CD4-positive, alpha-beta T cell treated with Interferon alpha-2 for 1 hour (primary cell): Measurements from ENCODE around the gene SF3A1.
A peak's percentile ranks its signal among the peaks of the same experiment; 100 is the strongest.

Experiments used
- DNase-seq, 2 donors: peaks; one replicate each; pipeline ENCODE4 v3.0.0-alpha.2; 2020 to 2022

SF3A1 gene

DNA sequence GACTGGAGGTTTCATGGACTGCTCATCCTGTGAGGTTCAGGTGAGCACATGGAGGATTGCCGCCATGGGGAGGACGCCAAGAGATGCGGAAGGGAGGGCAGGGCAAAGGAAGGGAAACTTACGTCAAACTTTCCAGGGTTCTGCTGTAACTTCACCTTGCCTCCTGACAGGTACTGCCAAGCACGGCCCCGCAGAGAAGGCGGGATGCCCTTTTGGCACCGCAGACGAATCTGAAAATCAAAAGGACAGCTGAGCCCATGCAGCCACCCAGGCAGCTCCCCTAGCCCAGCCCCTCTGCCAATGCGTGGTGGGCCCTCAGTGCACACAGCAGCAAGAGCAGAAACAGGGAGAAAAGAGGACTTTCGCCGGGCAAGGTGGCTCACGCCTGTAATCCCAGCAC is 57.4 kb downstream of the SF3A1 start:
- no peak for DNase-seq

DNA sequence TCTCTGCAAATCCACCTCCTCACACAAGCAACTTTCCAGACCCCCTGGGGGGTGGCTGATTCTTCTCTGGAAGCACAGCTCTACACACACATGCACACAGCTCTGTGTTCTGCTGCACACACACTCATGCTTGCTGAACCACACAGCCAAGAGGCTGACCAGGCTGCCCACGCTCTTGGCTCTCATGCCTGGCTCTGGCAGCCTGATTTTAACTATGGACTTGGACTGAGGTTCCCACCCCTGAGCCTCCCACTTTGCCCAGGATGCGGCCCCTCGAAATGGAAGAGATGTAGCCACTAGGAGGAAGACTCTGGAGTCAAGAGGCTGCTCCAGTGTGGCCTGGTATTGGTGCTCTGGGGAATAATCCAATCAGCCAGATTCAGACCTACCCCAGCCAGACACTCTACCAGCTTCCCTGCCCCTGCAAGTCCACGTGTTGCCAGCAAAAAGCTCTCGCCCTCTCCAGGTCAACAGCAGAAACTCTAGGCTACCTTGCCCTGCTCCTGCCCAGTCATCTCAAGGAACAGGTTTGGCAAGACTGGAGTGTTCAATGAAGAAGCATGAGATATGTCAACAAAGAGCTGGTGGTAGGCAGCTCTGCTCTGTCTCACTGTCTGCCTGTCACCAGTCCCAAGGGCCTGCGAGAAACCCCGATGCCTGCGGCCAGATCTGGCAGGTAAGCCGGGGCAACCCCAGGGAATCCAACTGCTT is 58.5 kb downstream of the SF3A1 start:
- DNase-seq = no peak

DNA sequence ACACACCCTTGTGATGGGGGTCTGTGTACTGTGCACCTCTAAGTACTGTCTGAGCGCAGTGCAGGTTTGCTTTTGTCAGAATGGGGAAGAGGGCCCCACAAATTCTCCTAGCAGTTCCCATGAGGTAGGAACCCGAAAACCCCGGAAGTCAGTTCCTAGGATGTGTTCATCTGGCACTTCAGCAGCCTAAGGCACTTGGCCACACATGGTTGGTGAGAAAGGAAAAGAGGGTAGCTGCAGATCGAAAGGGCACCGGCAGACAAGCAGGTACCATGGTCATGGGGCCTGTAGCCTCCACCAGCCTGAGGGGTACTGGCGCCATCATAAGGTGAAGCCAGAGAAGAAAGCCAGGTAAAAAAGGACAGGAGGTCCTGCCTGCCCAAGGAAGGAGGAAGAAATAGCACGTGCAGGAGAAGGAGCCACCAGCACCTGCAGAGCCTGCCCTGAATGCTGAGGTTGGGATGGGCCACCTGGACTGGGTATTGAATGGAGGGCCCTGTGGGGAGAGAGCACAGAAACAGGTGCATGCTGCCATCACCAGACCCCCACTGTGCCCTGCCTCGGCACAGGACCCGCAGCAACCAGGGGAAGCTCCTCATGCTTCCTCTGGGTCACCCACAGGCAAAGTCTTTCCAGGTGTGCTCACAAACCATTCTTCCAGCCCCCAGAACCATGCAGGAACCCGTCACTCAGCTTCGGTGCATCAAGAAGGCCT is 59.3 kb downstream of the SF3A1 start:
- DNase-seq = no peak

GRCh38 chr22:30296833-30297232 is 59.9 kb downstream of the SF3A1 start:
- no peak for DNase-seq

GRCh38 chr22:30296324-30296723 is 60.4 kb downstream of the SF3A1 start:
- no peak for DNase-seq

DNA sequence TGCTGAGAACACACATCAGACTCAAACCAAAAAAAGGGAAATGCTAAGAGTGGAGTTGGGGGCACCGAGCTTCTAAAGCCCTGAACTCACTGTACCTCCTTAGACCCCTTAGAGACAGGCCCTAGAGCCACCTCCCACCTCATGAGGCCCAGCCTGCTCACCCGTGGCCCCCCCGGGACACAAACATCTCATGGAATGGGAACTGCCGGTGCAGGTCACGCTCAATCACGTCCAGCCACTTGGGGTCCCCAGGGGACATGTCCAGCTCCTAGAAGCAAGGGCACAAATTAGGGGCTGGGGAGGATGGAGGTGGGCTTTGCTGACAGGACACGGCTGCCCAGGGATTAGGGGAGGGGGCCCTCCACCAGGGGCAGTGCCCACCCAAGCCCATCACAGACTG is 61.1 kb downstream of the SF3A1 start:
- no peak for DNase-seq

DNA sequence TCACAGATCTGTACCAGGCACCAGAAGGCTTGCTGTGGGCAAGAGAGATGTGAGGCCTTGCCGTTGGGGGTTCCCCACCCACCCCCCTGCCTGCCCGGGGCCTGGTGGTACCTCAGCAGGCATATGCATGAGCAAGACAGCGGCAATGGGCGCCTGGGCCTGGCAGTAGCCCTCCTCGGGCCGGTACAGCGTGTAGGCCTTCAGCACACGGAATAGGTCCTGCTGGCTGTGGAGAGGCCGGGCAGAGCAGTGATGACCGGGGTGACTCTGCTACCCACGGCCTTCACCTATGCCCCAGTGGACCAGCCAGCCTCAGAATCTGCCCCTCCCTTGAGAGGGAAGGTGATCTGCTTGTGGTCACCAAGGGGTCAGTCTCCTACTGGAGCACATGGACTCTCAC is 61.9 kb downstream of the SF3A1 start:
- no peak for DNase-seq

- DNase-seq = no peak
Observed at GRCh38 chr22:30294066-30294465, 62.6 kb downstream of the SF3A1 start.

- no peak for DNase-seq
Observed at GRCh38 chr22:30293026-30293425, 63.7 kb downstream of the SF3A1 start.

DNA sequence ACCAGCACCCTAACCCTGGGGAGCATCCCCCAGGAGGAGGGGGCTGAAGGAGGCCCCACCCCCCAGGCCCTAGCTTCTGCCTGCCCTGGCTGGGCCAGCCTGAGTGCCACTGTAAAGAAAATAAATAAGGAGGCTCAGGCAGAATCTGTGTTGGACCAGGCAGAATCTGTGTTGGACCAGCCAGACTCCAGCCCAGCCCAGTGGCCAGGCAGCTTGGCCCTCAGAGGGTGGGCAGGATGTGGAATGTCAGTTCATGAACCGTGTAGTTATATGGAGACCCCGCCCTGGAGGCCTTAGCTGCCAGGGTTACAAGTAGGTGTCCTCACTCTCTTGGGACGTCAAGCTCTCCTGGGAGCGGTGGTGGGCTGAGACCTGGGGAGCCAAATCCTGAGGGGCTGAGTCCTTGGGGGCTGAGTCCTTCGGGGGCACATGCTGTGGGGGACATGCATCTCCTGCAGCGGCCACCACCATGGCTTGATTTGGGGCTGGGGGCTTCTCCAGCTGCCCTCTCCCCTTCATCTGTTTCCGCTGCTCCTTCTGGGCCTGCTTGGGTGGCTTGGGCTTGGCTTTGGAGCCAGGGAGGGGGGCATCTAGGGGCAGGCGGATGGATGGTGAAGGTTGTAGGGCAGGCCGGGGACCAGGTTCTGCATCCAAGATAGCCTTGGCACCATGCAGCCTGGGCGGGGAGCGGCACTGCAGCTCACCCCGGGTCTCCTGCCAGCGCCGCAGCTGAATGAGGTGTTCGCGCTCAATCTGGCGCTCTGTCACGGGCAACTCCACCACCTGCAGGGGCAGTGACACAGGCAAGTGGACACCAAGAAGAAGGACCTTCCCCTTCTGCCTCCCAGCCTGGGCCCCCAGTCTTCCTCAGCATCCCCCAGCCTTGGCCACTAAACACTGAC is 64.4 kb downstream of the SF3A1 start:
- no peak for DNase-seq

DNA sequence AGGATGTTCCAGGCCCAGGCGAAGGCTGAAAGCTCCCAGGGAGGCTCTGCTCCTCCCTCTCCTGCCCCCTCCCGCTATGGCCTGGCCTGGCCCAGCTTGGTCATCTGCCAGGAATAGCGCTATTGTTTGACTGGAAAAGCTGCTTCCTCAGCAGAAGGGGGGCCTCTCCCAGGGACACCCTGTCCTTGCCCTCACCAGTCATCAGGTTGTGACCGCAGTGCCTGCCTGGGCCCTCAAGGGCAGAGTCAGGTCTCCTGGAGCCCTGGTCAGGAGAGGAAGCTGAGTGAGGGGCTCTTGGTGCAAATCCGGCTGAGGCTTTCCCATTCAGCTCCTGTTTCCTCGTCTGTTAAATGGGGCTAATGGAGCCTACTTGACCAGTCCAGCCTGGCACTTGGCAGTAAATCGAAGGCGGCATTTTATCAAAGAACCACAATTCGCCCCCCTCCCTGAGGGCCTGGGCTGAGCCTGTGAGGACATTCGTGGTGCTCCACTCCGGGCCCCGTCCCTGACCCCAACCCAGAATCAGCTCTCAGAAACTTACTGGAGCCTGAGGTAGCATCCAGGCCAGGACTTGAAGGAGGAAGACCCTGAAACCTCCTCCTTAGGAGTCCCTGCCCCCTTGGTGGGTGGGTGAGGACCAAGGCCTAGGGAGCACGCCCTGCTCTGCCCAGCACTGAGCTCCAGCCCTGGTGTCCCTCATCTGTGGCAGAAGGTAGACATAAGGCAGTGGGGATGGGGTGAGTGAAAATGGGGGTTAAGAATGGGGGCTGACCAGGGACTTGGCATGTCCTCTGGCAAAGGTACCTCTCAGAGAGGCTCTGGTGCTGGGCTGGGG is 65.4 kb downstream of the SF3A1 start:
- no peak for DNase-seq

GRCh38 chr22:30290342-30291057 is 66.2 kb downstream of the SF3A1 start:
- DNase-seq = no peak

DNA sequence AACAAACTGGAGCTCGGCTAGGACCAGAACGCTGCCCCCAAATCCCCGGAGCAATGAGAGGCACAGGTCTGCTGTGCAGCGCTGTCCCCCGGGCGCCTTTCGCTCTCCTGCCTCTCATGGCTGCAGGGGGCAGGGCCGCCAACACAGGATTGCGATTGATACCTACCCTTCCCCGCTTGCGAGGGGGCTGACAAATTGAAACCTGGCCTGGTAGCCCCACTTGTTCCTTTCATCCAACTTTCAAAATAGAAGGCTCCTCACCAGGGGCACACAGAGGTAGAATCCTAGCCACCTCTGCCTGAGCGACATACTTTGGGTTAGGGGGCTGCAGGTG is 66.7 kb downstream of the SF3A1 start:
- DNase-seq = no peak

DNA sequence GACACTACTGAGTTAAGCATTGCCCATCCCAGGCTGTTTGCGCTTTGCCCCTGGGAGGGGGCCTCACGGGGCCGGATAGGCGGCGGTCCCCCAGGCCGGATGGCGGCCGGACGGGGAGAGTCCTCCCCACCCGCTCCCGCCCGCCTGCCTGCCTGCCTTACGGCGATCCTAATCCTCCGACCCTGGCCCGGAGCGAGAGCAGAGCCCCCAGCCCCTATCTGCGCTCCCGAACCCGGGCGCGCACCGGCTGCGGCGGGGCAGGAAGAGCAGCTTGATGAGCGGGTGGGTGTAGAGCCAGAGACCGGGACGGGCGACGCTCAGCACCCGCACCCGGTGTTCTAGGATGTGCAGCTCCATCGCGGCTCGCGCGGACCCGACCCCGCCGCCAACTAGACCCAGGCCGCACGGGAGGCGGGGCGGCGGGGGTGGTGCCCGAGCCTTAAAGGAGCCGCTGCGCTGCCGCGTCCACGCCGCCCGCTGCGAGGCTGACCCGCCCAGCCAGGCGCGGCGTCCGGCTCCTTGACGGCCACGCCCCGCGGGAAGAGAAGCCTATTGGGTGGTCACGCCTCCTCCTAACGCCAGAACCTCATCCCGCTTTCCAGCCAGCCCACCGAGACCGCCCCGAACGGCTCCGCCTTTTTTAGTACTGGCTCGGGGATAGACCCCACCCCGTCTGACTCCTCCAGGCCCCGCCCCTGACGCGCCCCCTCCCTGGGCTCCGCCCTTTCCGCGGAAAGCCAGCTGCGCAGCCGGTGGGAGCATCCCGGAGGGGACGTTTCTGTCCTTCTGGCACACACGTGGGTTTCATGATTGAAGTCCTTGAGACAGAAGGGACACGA is 67.3 kb downstream of the SF3A1 start, which contains the start of gene CASTOR1:
Gene CASTOR1 (minus strand): TSS at position 365 of the 839 bp plus-strand sequence. CDS start 8 bp downstream, at position 357.
- peak; percentile 87 to 89 for DNase-seq

DNA sequence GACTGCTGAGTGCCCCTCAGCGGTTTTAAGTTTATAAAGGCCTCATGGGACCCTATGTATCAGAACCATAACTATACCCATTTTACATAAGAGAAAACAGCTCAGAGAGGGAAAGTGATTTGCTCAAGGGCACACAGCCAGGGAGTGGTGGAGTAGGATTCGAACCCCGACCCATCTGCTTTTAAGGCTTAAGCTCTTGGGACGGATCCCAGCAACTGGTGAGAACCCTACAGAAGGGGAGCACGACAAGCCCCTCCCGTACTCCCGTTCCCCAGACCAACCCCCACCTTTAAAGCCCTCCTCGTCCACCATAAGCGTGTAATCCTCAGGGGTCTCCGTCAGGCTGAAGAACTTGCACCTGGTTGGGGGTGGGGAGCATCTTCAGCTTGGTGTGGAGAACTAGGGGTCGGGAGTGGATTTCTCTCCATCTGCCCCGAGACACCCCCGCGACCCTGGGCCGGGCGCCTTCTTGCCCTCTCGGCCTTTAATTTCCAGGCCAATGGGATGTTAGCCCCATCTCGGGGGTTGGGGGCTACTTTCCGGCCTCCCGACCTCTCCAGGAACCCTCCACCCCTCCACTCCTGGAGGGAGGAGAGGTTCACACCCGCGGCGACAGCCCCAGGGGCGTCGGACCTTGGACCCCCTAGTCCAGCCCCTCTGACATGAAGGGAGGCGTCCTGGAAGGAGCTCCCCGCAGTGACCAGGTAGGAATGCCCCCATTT is 68.1 kb downstream of the SF3A1 start:
- no peak for DNase-seq

- peak; percentile 88 to 91 for DNase-seq
Observed at GRCh38 chr22:30287648-30288418, 68.9 kb downstream of the SF3A1 start.

DNA sequence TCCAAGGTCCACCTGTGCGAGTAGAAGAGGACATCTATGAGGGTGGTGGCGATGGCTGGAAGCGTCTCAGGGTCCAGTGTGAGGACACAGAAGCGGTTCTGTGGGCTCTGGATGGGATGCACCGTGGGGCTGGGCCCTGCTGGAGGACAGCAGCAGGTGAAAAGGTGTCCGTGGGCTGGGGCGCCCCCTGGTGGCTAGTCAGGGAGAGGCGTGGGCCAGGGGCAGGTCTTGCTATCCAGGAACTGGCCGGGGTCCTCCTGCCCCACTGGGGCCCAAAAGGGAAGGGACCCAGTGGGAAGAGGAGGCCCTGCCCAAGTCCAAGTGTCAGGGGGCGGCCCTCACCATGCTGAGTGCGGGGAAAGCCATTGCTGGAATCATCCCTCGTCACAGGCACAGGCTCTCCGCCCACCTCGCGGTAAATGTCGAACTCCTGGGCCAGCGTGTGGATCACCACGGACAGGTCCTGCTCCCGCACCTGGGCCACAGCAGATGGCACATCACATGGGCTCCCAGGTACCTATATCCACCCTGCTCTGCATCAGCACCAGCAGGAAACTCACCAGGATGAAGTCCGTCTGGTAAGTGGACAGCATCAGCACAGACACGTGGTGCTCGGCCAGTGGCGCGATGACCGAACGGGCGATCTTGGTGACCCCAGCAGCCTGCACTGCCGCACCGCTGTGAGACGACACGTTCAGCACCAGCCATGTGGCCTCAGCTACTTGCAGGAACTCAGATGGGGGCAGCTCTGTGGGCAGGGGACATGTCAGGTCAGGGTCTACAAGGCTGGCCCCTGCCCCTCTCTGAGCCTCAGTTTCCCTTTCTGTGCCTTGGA is 69.7 kb downstream of the SF3A1 start:
- peak; percentile 83 to 88 for DNase-seq

DNA sequence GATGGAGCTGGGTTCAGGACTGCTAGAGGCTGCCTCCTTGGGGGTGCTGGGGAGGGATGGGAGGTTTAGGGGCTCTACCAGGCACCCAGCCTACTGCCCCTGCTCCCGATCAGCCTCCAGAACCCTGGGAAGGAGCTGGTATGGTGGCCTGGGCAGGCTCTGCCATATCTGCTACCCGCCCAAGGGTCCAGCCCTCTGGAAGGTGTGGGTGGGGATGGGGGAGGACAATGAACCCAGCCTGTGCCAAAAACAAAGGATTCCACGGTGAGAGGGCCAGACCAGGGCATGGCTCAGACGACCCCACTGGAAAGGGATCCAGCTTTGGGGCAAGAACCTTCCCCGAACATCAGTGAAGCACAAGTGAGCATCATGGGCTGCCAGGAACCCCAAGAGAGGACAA is 70.4 kb downstream of the SF3A1 start:
- DNase-seq = no peak

- no peak for DNase-seq
Observed at GRCh38 chr22:30285846-30286200, 70.9 kb downstream of the SF3A1 start.
